Right atrium auricular region (tissue), 2 donors: ENCODE data around the gene RTL10. TPM values are rescaled to one million over a fixed set of nuclear protein-coding genes. Genes with fewer than 3 reads are reported as not detected.
"Not testable (repeated sequence)": the region's sequence is repeated elsewhere in the genome, so short reads cannot be mapped to it uniquely, and the experiment has no call there.

ENCODE experiments used
- DNase-seq: peaks from one replicate; pipeline ENCODE4 v3.0.0-alpha.2; 2019; ENCODE audit warnings: low spot score
- H3K27ac ChIP-seq, 2 donors: fragments of 200-600 bp; sonication (generic); 1 replicate in 1 of 2; 2 replicates in 1 of 2; pipeline ENCODE4 v1.5.1; 2016 to 2019
- H3K27me3 ChIP-seq, 2 donors: fragments of 200-600 bp; sonication (generic); one replicate each; pipeline versions ENCODE4 v1.5.1 to v1.6.0; 2017 to 2019
- H3K36me3 ChIP-seq: fragments of 200-600 bp; sonication (generic); one replicate; pipeline ENCODE4 v1.5.1; 2016
- H3K4me1 ChIP-seq, 2 donors: fragments of 200-600 bp; sonication (generic); one replicate each; pipeline versions ENCODE4 v1.5.1 to v1.6.0; 2017 to 2019
- H3K4me3 ChIP-seq, 2 donors: fragments of 200-600 bp; sonication (generic); 1 replicate in 1 of 2; 2 replicates in 1 of 2; pipeline ENCODE4 v1.5.1; 2017 to 2019; ENCODE audit warnings: mild to moderate bottlenecking in 1 of 2, moderate library complexity in 1 of 2
- H3K9me3 ChIP-seq, 2 donors: fragments of 200-600 bp; sonication (generic); one replicate each; pipeline ENCODE4 v1.5.1; 2019
- total RNA-seq, 2 donors: library from RNA; depleted of rRNA; stranded (reverse); fragments of >200 nt; gene quantifications; one replicate each; pipeline ENCODE4 v1.1.0, GENCODE V29; 2016
- TF ChIP-seq, protein P1 (sequence below), 2 donors: fragments of 200-600 bp; sonication (generic); IDR thresholded peaks; one replicate each; pipeline ENCODE4 v1.5.1; 2019; ENCODE audit warnings: antibody characterized with exemption in 2 of 2

Gene RTL10
- total RNA-seq, 2 donors from 2014 or later: 7.9 to 8.1 TPM

DNA sequence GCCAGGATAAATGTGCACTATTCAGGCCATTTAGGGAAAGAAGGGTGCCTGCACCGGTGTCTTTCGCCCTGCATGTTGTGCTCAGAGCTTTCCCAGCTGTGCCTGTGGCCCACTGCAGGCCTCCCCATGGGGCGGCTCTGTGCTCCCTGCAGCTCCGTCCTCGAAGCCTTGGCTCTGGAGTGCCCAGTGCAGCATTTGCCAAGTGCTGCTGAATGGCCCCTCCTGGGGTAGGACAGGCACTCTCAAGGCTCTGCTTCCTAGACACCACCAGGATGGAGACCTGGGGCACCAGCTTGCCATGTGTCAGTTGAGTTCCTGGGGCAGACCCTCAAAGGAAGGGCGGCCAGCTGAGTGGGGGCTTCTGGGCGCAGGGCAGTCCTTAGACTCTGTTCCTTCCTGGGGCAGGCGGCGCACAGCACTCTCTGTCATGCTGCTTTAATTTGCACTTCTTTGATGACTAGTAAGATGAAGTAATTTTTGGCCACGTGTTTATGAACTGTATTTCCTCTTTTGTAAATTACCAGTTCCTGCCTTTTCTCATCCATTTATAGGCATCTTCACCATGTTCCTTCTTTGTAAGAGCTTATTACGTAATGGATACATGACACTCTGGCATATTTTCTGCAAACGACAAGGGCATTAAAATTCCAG lies 32.1 kb upstream of the RTL10 start:
- Histone ChIP-seq H3K4me1 (peaks cover 0 to 14% of the 10 kb centered on the region in 2 donors), H3K27ac (no peak overlapping the region), H3K36me3 (peaks cover 6% of the 10 kb centered on the region), H3K4me3 (no peak overlapping the region), H3K9me3 (no peaks in the 10 kb centered on the region), H3K27me3 (no peaks in the 10 kb centered on the region)
- no peak for DNase-seq
- TF ChIP-seq, protein P1, sequence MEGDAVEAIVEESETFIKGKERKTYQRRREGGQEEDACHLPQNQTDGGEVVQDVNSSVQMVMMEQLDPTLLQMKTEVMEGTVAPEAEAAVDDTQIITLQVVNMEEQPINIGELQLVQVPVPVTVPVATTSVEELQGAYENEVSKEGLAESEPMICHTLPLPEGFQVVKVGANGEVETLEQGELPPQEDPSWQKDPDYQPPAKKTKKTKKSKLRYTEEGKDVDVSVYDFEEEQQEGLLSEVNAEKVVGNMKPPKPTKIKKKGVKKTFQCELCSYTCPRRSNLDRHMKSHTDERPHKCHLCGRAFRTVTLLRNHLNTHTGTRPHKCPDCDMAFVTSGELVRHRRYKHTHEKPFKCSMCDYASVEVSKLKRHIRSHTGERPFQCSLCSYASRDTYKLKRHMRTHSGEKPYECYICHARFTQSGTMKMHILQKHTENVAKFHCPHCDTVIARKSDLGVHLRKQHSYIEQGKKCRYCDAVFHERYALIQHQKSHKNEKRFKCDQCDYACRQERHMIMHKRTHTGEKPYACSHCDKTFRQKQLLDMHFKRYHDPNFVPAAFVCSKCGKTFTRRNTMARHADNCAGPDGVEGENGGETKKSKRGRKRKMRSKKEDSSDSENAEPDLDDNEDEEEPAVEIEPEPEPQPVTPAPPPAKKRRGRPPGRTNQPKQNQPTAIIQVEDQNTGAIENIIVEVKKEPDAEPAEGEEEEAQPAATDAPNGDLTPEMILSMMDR (IDR thresholded peaks at IDR 0.05): no peak

DNA sequence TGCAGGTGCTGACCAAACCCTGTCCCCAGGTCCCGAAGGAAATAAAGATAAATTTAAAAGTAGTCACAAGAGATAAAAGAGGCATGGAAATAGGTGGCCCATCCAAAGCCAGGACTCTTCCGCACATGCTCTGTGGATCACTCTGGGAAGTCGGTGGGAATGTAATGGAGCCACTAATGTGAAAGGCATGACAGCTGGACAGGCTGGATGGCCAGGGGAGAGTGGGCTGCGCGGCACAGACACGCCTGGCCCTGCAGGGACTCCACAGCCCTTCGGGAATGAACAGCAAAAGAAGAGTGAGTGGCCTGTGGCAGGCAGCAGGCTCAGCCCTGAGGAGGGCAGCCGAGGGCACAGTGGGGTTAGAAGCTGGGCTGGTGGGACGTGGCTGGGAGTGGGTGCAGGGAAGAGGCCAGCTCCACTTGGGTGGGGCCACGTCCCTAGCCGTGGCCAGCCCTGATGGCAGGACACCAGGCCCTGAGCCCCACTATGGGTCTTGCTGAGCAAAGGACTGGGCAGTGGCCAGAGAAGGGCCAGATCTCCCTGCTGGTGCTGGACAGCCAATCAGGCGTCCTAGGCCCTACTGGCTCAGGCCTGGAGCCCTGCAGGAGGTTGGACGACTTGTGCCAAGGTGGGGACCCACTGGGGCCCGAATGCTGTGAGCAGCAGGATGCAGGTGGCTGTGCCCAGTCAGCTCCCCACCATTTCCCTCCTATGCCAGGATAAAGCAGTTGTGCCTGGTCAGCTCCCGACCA lies 31.3 kb upstream of the RTL10 start:
- H3K4me1 ChIP-seq: peaks cover 0 to 17% of the 10 kb centered on the region in 2 donors
- H3K27ac ChIP-seq: no peak overlapping the region
- H3K27me3 ChIP-seq: no peaks in the 10 kb centered on the region
- H3K9me3 ChIP-seq: no peaks in the 10 kb centered on the region
- H3K36me3 ChIP-seq: peaks cover 6% of the 10 kb centered on the region
- TF ChIP-seq, protein P1 (IDR thresholded peaks at IDR 0.05): no peak
- DNase-seq: no peak
- no peak overlapping the region for H3K4me3 ChIP-seq

DNA sequence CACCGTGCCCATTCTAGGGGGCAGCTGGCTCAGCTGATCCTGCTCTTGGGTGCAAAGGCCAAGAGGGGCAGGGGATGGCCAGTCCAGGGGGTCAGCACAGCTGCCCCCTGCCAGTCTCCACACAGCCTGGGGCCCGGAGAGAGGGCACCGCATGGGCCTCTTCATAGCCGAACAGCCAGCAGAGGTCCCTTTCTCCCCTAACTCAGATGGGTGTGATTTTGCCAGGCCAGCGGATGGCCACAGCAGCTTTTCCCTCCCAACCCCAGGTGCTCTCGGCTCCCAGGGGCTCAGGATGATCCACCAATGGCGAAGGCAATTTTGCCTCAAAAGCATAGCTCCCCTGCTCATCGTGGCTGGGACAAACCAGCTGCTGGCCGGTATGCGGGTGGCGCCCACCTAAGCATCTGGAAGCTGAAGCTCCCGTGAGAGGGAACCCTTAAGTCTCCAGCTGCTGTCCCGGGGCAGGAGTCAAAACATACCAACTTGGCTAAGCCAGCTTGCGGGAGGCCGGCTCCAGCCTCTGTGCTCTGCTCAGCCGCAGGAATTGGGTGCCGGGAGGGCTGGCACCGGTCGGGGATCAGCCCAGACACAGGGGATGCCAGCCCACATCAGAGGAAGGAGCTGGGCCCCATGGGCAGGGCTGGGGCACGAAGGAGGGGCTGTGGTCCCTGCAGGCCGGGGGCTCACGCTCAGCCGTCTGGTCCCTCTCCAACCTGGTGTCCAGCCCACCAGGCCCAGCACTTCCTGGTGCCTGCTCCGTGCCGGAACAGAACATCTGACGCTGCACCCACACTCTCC lies 30.5 kb upstream of the RTL10 start:
- no peaks in the 10 kb centered on the region for H3K27me3 ChIP-seq

DNA sequence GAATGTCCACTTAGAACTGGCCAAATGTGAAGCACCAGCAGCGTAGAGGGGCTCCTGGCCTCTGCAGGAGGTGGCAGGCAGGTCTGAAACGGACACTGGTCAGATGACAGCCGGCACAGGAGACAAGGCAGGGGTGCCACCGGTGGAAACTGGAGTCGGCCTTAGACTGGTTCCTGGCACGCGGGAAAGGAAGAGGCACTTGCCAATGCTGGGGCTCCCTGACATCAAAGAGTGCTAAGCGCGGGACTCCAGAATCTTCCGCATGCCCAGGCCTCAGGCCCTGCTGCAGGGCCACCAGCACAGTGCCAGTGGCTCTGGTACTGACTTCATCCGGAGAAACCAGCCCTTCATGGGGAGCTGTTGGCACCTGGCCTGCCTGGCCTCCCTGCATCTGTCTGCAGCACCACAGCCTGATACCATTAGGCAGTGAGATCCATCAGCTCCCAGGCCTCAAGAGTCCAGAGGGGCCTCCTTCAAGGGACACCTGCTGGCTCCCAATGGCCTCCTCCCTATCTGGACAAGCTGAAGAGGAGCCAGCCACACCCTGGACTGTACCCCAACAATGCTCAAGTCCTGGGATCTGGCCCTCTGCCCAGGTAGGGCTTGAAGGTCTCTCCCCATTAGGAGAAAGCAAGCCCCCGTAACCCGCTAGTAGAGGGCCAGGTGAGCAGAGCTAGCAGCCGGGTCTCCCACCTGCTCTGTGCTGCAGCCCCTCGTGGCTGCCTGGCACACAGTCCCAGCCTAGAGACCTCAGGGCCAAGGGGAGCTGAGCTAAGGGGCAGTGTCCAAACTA lies 29.7 kb upstream of the RTL10 start:
- no peak for DNase-seq
- Histone ChIP-seq H3K27me3 (no peaks in the 10 kb centered on the region), H3K9me3 (no peaks in the 10 kb centered on the region), H3K36me3 (peaks cover 10% of the 10 kb centered on the region), H3K27ac (no peak overlapping the region), H3K4me1 (peaks cover 0 to 24% of the 10 kb centered on the region in 2 donors), H3K4me3 (no peak overlapping the region)
- TF ChIP-seq, protein P1 (IDR thresholded peaks at IDR 0.05): no peak

More for the DNA sequence above, 30.5 kb upstream of the RTL10 start:
- H3K36me3 ChIP-seq: peaks cover 6% of the 10 kb centered on the region
- no peak for DNase-seq
- no peak overlapping the region for H3K4me3 ChIP-seq
- TF ChIP-seq, protein P1 (IDR thresholded peaks at IDR 0.05): no peak
- no peaks in the 10 kb centered on the region for H3K9me3 ChIP-seq
- no peak overlapping the region for H3K27ac ChIP-seq
- peaks cover 0 to 24% of the 10 kb centered on the region in 2 donors for H3K4me1 ChIP-seq

DNA sequence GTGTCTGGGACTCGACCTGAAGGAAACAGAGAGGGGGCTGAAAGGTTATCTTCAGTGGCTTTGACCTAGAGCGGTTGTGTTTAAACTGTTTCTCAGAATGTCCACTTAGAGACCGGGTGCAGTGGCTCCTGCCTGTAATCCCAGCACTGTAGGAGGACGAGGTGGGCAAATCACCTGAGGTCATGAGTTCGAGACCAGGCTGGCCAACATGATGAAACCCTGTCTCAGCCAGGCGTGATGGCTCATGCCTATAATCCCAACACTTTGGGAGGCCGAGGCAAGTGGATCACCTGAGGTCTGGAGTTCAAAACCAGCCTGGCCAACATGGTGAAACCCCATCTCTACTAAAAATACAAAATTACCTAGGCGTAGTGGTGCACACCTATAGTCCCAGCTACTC lies 28.8 kb upstream of the RTL10 start:
- H3K9me3 ChIP-seq, H3K27me3 ChIP-seq, H3K27ac ChIP-seq, H3K4me3 ChIP-seq, DNase-seq: not testable (repeated sequence)
- peaks cover 10% of the 10 kb centered on the region for H3K36me3 ChIP-seq
- H3K4me1 ChIP-seq: peaks cover 0 to 24% of the 10 kb centered on the region in 2 donors
